ENCODE results near the gene LY9.

- TF ChIP-seq CTCF (IDR thresholded peaks at IDR 0.05; ENCODE audit: low read depth, low read length, poor library complexity, severe bottlenecking) (no peak), EZH2phosphoT487 (IDR thresholded peaks at IDR 0.05; ENCODE audit: borderline replicate concordance, low read length) (no peak)
Observed at GRCh38 chr1:160863774-160864131, 67.8 kb downstream of the LY9 start.
